Parathyroid adenoma (tissue), 2 donors: ENCODE measurements around the gene FUT6.
"Not testable (repeated sequence)": the region's sequence is repeated elsewhere in the genome, so short reads cannot be mapped to it uniquely, and the experiment has no call there.

Experiments
- H2AFZ ChIP-seq: fragments of 300-600 bp; sonication (generic); one replicate; pipeline ENCODE4 v1.7.0; 2017; ENCODE audit warnings: antibody characterized with exemption, mild to moderate bottlenecking
- H3K27ac ChIP-seq: fragments of 300-600 bp; sonication (generic); one replicate; pipeline ENCODE4 v1.7.0; 2017
- H3K27me3 ChIP-seq: fragments of 300-600 bp; sonication (generic); one replicate; pipeline ENCODE4 v1.7.0; 2017; ENCODE audit warnings: low read length; ENCODE audit not compliant: control insufficient read depth, insufficient read depth
- H3K36me3 ChIP-seq: fragments of 300-600 bp; sonication (generic); one replicate; pipeline ENCODE4 v1.7.0; 2017; ENCODE audit warnings: low read length; ENCODE audit not compliant: control insufficient read depth, insufficient read depth
- H3K4me1 ChIP-seq: fragments of 300-600 bp; sonication (generic); one replicate; pipeline ENCODE4 v1.7.0; 2017; ENCODE audit warnings: control low read depth
- H3K4me2 ChIP-seq: fragments of 300-600 bp; sonication (generic); one replicate; pipeline ENCODE4 v1.7.0; 2017; ENCODE audit warnings: low read length
- H3K4me3 ChIP-seq: fragments of 300-600 bp; sonication (generic); one replicate; pipeline ENCODE4 v1.7.0; 2017; ENCODE audit warnings: low read depth, low read length
- H3K79me2 ChIP-seq: fragments of 300-600 bp; sonication (generic); one replicate; pipeline ENCODE4 v1.7.0; 2017; ENCODE audit warnings: control low read depth
- H3K9ac ChIP-seq: fragments of 300-600 bp; sonication (generic); one replicate; pipeline ENCODE4 v1.7.0; 2017; ENCODE audit warnings: mild to moderate bottlenecking
- H3K9me3 ChIP-seq: fragments of 300-600 bp; sonication (generic); one replicate; pipeline ENCODE4 v1.7.0; 2017; ENCODE audit warnings: low read length; ENCODE audit not compliant: control insufficient read depth
- TF ChIP-seq, protein P1 (sequence below): fragments of 300-600 bp; sonication (generic); IDR thresholded peaks from one replicate; pipeline ENCODE4 v1.7.0; 2017; ENCODE audit warnings: antibody characterized with exemption, mild to moderate bottlenecking
- donor health status: primary hyperparathyroidism.

FUT6 gene, protein sequence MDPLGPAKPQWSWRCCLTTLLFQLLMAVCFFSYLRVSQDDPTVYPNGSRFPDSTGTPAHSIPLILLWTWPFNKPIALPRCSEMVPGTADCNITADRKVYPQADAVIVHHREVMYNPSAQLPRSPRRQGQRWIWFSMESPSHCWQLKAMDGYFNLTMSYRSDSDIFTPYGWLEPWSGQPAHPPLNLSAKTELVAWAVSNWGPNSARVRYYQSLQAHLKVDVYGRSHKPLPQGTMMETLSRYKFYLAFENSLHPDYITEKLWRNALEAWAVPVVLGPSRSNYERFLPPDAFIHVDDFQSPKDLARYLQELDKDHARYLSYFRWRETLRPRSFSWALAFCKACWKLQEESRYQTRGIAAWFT

DNA sequence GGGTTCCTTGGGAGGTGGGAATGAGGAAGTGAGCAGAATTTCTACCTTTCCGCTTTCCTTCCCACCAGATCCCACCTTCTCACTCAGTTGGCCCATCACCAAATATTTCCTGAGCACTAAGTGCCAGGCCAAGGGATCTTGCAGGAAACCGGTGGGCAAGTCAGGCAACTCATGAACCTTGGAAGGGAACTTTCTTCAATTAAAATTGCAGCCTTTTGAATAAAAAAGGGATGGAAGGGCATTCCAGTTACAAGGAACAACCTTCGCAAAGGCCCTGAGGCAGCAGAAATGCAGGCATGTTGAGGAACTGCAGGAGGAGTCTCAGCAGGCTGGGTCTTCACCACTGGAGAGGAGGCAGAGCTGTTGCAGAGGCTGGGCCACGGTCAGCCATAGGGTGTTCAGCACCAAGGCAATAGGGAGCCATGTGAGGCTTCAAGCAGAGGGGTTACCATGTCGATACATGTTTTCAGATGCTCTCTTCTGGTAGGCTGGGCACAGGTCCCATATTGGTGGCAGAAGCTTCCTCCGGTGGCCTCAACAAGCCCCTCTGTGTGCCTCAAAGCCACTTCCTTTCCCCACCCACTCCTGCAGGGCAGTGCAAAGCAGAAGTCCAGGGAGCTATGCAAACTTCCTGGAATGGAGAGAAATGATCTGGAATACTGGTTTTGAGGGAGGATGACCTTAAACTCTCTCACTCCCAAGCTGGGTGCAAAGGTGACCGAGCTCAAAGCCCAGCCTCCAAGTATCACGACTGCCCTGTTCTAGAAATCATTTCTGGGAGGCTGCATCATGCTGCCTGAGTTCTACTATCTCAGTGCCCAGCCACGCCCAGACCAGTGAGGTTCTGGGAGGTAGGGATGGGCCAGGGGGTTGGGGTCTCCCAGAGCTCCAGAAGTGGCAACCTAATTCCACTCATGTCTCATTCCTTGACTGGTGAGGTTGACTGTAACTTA is at the start of gene FUT6:
Gene FUT6, minus strand, starts transcription at position 638 of the 953 bp plus-strand sequence. CDS start 7,135 bp downstream, outside the sequence.
- Histone ChIP-seq H2AFZ (no peak within 1 kb of the TSS), H3K9me3 (no peaks in the 10 kb centered on the region), H3K4me3 (no peak within 1 kb of the TSS), H3K27me3 (no peaks in the 10 kb centered on the region), H3K79me2 (no peaks in the 10 kb centered on the region), H3K4me1 (no peaks in the 10 kb centered on the region), H3K36me3 (no peaks in the 10 kb centered on the region), H3K27ac (no peak within 1 kb of the TSS), H3K4me2 (no peak within 1 kb of the TSS), H3K9ac (no peak within 1 kb of the TSS)
- TF ChIP-seq, protein P1, sequence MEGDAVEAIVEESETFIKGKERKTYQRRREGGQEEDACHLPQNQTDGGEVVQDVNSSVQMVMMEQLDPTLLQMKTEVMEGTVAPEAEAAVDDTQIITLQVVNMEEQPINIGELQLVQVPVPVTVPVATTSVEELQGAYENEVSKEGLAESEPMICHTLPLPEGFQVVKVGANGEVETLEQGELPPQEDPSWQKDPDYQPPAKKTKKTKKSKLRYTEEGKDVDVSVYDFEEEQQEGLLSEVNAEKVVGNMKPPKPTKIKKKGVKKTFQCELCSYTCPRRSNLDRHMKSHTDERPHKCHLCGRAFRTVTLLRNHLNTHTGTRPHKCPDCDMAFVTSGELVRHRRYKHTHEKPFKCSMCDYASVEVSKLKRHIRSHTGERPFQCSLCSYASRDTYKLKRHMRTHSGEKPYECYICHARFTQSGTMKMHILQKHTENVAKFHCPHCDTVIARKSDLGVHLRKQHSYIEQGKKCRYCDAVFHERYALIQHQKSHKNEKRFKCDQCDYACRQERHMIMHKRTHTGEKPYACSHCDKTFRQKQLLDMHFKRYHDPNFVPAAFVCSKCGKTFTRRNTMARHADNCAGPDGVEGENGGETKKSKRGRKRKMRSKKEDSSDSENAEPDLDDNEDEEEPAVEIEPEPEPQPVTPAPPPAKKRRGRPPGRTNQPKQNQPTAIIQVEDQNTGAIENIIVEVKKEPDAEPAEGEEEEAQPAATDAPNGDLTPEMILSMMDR = no peak

DNA sequence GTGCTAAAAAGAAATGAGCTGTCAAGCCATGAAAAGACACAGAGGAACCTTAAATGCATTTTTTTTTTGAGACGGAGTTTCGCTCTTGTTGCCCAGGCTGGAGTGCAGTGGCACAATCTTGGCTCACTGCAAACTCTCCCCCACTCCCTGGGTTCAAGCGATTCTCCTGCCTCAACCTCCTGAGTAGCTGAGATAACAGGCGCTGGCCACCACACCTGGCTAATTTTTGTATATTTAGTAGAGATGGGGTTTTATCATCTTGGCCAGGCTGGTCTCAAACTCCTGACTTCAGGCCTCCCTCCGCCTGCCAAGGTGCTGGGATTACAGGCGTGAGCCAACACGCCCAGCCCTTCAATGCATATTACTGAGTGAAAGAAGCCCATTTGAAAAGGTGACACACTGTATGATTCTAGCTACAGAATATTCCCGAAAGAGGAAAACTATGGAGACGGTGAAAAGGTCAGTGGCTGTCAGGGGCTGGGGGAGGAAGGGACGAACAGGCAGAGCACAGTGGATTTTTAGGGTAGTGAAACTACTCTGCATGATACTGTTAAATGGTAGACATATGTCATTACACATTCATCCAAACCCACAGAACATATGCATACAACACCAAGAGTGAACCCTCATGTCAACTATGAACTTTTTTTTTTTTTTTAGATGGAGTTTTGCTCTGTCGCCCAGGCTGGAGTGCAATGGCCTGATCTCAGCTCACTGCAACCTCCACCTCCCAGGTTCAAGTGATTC is 44.7 kb upstream of the FUT6 start:
- H3K9ac ChIP-seq, H3K9me3 ChIP-seq, H3K79me2 ChIP-seq: not testable (repeated sequence)

DNA sequence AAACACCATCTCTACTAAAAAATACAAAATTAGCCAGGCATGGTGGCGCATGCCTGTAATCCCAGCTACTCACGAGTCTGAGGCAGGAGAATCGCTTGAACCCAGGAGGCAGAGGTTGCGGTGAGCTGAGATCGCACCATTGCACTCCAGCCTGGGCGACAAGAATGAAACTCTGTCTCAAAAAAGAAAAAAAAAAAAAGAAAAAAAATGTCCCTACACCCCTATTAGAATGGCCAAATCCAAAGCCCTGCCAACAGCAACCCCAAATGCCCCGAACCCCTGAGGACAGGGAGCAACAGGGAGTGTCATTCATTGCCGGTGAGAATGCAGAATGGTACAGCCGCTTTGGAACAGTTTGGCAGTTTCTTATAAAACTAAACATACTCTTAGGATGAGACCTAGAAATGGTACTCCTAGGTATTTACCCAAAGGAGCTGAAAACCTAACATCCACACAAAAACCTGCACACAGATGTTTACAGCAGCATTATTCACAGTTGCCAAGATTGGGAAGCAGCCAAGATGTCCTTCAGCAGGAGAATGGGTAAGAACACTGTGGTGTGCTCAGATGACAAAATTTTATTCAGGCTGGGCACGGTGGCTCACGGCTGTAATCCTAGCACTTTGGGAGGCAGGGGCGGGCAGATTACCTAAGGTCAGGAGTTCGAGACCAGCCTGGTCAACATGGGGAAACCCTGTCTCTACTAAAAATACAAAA is 43.8 kb upstream of the FUT6 start:
- H3K9ac ChIP-seq, H3K27ac ChIP-seq, H3K27me3 ChIP-seq, H3K36me3 ChIP-seq, H3K4me2 ChIP-seq, H3K9me3 ChIP-seq, H3K4me3 ChIP-seq, H2AFZ ChIP-seq, H3K4me1 ChIP-seq, H3K79me2 ChIP-seq: not testable (repeated sequence)

More for the DNA sequence above, 44.7 kb upstream of the FUT6 start:
- not testable (repeated sequence) for H3K36me3 ChIP-seq, H2AFZ ChIP-seq, H3K27ac ChIP-seq, H3K27me3 ChIP-seq, H3K4me1 ChIP-seq, H3K4me2 ChIP-seq, H3K4me3 ChIP-seq

DNA sequence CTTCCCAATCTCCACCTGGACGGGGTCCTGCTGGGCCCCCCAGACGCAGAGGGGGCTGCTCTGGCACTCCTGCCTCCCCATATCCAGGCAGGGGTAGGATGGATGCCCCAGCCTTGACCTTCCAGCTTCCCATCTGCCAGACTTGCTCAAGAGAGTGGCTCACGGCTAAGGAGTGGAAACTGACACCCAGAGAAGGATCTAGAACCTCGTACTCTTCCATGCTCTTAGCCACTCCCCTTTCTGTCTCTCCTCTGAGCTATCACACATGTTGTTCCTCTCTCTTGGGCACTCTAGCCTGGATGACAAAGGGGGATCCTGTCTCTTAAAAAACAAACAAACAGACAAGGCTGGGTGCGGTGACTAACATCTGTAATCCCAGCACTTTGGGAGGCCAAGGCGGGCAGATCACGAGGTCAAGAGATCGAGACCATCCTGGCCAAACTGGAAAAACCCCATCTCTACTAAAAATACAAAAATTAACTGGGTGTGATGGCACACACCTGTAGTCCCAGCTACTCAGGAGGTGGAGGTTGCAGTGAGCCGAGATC is 43.0 kb upstream of the FUT6 start:
- Histone ChIP-seq H3K9ac (no peak overlapping the region), H3K27me3 (no peaks in the 10 kb centered on the region), H3K36me3 (no peaks in the 10 kb centered on the region), H3K9me3 (no peaks in the 10 kb centered on the region), H3K4me1 (no peaks in the 10 kb centered on the region), H3K79me2 (no peaks in the 10 kb centered on the region), H3K4me2 (no peak overlapping the region), H2AFZ (no peak overlapping the region), H3K27ac (no peak overlapping the region), H3K4me3 (no peak overlapping the region)
- TF ChIP-seq, protein P1 = no peak
